ENCODE measurements around the gene CDC16. TPM values are rescaled to one million over a fixed set of nuclear protein-coding genes. Genes with fewer than 3 reads are reported as not detected.

CDC16 gene
- total and polyA plus RNA-seq, 9 of the 15 experiments (the other 6 are each of a cell fraction or from before 2014, with no cell fraction given) = 23.2 to 102 (median 51.6) TPM

DNA sequence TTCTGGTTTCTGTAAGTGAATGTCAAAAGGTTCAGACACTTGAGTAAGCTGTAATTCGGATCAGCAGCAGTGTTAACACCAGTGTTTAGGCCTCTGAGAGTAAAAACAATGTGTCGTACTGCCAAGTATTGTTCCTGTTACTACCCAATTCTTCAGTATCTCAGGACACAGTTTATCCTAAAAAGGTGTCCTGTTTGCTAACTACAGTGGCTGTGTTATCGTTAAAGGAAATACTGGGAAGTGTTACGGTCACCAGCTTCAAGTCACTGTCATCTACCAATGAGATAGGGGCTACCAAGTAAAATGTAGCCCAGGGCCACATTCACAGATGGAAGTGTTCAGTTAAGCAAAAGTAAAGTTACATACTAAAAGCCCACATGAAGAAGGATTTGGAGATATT lies 44.4 kb downstream of the CDC16 start (continued):
- TF ChIP-seq KLF1 (tag; IDR thresholded peaks at IDR 0.05) (no peak), CREM (IDR thresholded peaks at IDR 0.05; ENCODE audit: low read depth) (no peak), CBX3 (IDR thresholded peaks at IDR 0.05; ENCODE audit: borderline replicate concordance in 1 of 2, low read length in 2 of 2) (no peak), NCOA2 (IDR thresholded peaks at IDR 0.05; ENCODE audit: partially characterized antibody in 2 of 2) (no peak), ZNF561 (CRISPR knock-in tag; conservative IDR thresholded peaks at IDR 0.05) (no peak), ZNF3 (CRISPR knock-in tag; IDR thresholded peaks at IDR 0.05) (no peak), TAF1 (IDR thresholded peaks at IDR 0.05; ENCODE audit: control insufficient read depth, extremely low read depth, insufficient read depth, low read length, severe bottlenecking) (no peak), ZNF644 (tag; IDR thresholded peaks at IDR 0.05; ENCODE audit: low read depth) (0 out of 2 replicates have a peak, but pooled peaks have one; percentile 57), RCOR1 (IDR thresholded peaks at IDR 0.05; ENCODE audit: borderline replicate concordance in 1 of 2, low read depth in 2 of 2, low read length in 2 of 2) (no peak), PHB2 (IDR thresholded peaks at IDR 0.05; ENCODE audit: low read depth) (no peak), KLF10 (CRISPR knock-in tag; IDR thresholded peaks at IDR 0.05) (no peak), JUND (IDR thresholded peaks at IDR 0.05; ENCODE audit: borderline replicate concordance, low read depth, low read length) (no peak), JUND (tag; IDR thresholded peaks at IDR 0.05; ENCODE audit: borderline replicate concordance, low read depth, low read length) (peak; percentile 49; the same call in 1 of the 3 replicates), ZNF584 (CRISPR knock-in tag; IDR thresholded peaks at IDR 0.05; ENCODE audit: low read depth) (no peak), TRIM24 (IDR thresholded peaks at IDR 0.05) (no peak), FOXP1 (CRISPR knock-in tag; IDR thresholded peaks at IDR 0.05) (no peak), NR4A1 (CRISPR knock-in tag; IDR thresholded peaks at IDR 0.05) (no peak), NR4A1 (tag; IDR thresholded peaks at IDR 0.05) (no peak), KLF13 (tag; IDR thresholded peaks at IDR 0.05; ENCODE audit: borderline replicate concordance, low read depth) (no peak), CXXC5 (CRISPR knock-in tag; IDR thresholded peaks at IDR 0.05) (no peak; the same call in 1 of the 2 replicates), ZKSCAN1 (IDR thresholded peaks at IDR 0.05; ENCODE audit: low read depth, low read length) (no peak), BRD9 (IDR thresholded peaks at IDR 0.05; ENCODE audit: low read depth, partially characterized antibody) (peak; percentile 62), MYC (IDR thresholded peaks at IDR 0.05; ENCODE audit: low read depth, low read length) (no peak), MYC (CRISPR knock-in tag; IDR thresholded peaks at IDR 0.05; ENCODE audit: borderline replicate concordance, low read depth) (no peak), KAT8 (IDR thresholded peaks at IDR 0.05; ENCODE audit: low read depth) (no peak), DACH1 (IDR thresholded peaks at IDR 0.05; ENCODE audit: partially characterized antibody) (no peak), HDAC3 (IDR thresholded peaks at IDR 0.05; ENCODE audit: borderline replicate concordance, partially characterized antibody) (no peak), NUFIP1 (IDR thresholded peaks at IDR 0.05; ENCODE audit: partially characterized antibody) (no peak)
- TF ChIP-seq, protein P1, sequence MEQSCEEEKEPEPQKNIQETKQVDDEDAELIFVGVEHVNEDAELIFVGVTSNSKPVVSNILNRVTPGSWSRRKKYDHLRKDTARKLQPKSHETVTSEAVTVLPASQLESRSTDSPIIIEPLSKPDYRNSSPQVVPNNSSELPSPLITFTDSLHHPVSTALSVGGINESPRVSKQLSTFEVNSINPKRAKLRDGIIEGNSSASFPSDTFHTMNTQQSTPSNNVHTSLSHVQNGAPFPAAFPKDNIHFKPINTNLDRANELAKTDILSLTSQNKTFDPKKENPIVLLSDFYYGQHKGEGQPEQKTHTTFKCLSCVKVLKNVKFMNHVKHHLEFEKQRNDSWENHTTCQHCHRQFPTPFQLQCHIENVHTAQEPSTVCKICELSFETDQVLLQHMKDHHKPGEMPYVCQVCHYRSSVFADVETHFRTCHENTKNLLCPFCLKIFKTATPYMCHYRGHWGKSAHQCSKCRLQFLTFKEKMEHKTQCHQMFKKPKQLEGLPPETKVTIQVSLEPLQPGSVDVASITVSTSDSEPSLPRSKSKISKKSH (CRISPR knock-in tag; IDR thresholded peaks at IDR 0.05) = no peak
- TF ChIP-seq, protein P2, sequence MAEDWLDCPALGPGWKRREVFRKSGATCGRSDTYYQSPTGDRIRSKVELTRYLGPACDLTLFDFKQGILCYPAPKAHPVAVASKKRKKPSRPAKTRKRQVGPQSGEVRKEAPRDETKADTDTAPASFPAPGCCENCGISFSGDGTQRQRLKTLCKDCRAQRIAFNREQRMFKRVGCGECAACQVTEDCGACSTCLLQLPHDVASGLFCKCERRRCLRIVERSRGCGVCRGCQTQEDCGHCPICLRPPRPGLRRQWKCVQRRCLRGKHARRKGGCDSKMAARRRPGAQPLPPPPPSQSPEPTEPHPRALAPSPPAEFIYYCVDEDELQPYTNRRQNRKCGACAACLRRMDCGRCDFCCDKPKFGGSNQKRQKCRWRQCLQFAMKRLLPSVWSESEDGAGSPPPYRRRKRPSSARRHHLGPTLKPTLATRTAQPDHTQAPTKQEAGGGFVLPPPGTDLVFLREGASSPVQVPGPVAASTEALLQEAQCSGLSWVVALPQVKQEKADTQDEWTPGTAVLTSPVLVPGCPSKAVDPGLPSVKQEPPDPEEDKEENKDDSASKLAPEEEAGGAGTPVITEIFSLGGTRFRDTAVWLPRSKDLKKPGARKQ (CRISPR knock-in tag; IDR thresholded peaks at IDR 0.05) = no peak
